Measurements from ENCODE around the gene EFNB1.
A peak's percentile ranks its signal among the peaks of the same experiment; 100 is the strongest.
"Not testable (repeated sequence)": the region's sequence is repeated elsewhere in the genome, so short reads cannot be mapped to it uniquely, and the experiment has no call there.

EFNB1 gene

DNA sequence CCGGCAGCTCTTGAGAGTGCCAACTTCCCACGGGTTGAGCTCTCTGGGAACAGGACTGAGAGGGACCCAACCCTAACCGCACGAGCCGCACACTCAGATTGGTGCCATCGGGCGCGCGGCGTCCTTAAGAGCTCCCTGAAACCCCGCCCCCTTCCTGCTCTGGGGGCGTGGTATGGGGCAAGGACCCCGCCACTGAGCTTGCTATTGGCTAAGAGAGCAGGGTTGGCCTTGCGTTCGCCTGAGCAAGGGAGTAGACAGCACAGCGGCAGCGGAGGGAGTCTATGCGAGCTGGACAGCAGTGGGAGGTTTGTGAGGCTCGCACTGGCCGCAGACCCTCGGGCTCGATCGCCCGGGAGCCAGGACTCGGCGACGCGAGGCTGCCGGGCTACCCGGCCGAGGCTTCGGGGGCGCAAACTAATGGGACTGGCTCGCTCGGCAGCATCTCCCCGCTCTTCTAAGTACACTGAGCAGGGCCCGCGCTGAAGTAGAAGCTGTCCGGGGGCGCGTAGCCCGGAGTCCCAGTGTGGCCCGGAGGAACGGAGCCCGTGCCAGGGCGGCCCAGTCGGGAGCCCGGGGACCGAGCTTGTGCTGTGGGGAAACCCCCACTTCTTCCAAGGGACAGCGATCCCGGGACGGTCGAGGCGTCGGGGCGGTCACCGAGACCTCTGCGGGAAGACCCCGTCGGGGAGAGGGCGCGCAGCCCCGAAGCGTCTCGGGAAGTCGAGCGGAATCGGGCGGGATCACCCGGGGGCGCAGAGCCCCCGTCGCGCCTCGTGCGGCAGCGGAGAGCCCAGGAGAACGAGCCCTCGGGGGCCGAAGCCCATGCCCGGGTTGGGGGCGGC, at the start of gene EFNB1:
EFNB1 (plus strand) TSS at position 282 of the 842 bp plus-strand sequence. CDS start 756 bp downstream, outside the sequence.
- DNase-seq, result peak; percentile 90

DNA sequence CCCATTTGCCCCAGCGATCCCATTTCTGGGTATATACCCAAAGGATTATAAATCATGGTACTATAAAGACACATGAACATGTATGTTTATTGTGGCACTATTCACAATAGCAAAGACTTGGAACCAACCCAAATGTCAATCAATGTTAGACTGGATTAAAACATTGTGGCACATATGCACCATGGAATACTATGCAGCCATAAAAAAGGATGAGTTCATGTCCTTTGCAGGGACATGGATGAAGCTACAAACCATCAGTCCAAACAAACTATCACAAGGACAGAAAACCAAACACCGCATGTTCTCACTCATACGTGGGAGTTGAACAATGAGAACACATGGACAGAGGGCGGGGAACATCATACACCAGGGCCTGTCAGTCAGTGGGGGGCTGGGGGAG, 47.5 kb upstream of the EFNB1 start:
- DNase-seq, result not testable (repeated sequence)

DNA sequence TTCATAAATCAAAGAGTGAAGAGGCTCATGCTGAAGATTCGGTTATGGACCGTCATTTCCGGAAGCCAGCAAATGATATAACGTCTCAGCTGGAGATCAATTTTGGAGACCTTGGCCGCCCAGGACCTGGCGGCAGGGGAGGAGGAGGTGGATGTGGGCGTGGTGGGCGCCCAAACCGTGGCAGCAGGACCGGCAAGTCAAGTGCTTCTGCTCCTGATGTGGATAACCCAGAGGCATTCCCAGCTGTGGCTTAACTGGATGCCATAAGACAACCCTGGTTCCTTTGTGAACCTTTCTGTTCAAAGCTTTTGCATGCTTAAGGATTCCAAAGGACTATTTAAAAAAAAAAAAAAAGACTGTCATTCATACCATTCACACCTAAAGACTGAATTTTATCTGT, 44.0 kb upstream of the EFNB1 start:
- no peak for DNase-seq

DNA sequence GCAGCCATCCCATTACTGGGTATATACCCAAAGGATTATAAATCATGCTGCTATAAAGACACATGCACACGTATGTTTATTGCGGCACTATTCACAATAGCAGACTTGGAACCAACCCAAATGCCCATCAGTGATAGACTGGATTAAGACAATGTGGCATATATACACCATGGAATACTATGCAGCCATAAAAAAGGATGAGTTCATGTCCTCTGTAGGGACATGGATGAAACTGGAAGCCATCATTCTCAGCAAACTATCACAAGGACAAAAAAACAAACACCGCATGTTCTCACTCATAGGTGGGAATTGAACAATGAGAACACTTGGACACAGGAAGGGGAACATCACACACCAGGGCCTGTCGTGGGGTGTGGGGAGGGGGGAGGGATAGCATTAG, 42.2 kb upstream of the EFNB1 start:
- DNase-seq, result not testable (repeated sequence)

DNA sequence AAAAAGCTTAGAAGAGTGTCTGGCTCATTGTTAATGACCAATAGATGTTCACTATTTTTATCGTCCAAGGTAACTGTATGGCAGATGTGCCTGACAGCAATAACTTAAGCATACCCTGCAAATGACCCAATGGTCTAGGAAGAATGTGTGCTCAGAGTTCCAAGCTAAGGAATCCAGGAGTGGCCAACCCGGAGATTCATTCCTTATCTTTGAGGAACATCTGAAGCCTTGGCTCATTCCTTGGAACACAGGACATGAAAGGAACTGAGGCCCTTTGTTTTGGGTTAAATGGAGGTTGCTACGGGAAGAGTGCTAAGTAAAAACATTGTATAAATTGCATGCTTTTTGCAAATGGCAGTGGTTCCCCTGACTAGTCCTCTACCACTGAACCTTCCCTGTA, 38.9 kb upstream of the EFNB1 start:
- no peak for DNase-seq

DNA sequence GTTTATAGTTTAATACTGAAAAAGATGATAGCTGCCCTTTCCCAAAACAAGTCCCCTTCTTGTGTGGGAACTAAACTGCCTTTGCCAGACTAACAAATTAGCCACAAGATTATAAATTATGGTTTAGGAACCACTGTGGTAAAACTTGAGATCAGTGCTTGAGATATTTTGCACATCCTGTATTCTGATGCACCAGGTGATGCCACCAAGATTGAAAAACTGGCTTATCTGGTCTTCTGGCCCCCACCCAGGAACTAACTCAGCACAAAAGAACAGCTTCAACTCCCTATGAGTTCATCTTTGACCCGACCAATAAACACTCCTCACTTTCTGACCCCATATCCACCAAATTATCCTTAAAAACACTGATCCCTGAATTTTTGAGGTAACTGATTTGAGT, 36.7 kb upstream of the EFNB1 start:
- DNase-seq, result no peak

DNA sequence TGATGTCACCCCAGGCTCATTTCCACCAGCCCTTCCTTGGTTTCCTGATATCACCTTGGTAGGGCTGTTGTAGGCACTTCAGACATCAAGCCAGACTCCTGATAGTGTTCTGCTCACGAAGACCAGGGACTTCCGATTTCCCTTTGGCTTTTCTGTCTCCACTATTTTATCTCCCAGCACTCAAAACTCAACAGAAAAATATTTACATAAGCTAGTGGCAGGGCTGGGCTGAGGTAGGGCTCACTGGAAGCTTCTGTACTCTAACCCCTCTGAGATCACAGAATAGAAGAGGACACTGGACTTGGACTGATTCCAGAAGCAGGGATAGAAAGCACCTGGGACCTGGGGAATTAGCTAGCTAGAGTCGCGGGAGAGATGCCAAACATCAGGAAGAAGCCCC, 34.4 kb upstream of the EFNB1 start:
- no peak for DNase-seq

DNA sequence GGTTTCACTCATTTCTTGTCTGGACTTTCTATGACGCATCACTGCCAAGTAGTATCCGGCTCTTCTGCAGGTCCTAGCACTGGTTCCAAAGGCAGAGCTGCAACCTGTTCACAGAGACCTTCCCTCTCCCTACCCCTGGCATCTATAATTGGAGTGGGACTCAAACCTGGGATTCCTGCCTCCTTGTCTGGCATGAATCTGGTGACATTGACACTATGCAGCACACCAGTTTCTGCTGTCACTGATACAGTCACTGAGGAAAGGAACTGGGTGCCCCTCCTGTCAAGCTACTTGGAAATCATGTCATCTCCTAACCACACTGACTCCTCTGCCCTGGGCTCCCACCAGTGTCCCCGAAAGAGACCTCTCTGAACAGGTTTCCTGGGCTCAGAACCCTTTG, 33.1 kb upstream of the EFNB1 start:
- DNase-seq, result no peak

DNA sequence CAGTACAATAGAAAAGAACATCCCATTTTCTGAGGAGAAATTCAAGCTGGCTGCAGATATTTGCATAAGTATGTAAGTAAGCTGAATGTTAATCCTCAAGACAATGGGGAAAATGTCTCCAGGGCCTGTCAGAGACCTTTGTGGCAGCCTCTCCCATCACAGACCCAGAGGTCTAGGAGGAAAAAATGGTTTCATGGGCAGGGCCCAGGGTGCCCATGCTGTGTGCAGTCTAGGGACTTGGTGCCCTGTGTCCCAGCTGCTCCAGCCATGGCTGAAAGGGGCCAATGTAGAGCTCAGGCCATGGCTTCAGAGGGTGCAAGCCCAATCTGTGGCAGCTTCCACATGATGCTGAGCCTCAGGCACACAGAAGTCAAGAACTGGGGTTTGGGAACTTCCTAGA, 30.4 kb upstream of the EFNB1 start:
- not testable (repeated sequence) for DNase-seq

DNA sequence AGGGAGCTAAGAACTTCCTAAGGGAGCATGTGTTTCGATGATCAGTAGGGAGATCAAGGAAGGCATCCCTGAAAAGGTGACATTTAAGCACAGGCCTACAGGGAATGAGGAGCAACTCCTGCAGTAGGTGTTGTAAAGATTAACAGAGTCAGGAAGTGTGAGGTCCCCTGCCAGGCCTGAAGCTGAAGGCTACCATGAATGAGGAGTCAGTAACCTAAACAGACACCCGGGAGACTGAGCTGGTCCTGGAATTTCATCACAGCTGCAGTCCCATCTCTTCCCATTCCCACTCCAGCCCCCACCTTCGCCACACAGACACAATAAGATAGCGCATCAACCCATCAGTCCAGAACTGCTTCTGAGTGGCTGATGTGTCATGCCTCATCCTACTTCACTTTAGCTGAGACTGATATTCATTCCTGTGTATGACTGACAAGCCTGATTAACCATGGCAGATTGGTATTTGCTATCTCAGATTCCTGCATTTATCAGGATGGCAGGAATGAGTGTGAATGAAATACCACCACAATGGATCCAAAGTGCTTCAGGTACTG, 27.0 kb upstream of the EFNB1 start:
- no peak for DNase-seq

DNA sequence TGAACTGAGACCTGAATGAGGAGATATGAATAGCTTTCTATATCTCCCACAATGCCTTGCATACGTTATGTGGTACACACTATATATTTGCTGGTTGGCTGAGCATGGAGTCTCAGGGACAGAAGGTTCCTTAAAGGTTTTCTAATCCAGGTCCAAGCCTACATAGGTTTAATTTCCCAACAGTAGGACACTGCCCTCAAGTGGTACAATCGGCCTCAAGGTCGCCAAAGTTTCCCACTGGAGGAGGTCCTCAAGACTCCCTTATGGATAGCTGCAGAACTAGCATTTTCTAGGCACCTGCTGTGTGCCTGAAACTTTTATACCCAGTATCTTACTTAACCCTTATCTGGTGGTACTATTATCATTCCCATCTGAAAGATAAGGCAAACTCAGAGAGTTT, 21.0 kb upstream of the EFNB1 start:
- no peak for DNase-seq

DNA sequence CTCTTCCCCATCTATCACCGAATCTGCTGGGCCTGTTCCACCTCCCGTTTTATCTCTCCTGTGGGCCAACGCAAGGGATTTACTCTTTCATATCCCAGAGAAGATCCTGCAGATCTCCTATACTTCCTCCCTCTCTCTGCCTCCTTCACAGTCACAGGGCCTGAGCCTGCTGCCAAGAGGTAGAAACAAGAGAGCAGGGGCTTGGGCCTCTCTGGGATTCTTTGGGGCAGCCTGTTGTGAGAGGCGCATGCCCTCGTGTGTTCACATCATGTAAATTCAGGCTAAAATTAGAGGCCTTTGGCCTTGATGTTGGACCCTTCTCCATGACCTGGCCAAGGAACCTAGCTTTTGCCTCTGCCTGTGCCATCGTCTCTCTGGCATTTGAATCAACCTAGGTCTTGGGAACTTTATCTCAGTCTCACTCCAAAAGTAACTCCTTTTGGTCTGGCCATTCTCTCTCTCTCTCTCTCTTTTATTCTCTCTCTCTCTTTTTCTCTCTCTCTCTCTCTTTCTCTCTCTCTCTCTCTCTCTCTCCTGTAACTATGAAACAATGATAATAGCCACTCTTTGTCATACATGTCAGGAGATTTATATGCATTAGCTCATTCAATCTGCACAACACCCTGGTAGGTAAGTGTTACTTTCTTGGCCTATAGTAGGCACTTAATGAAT, 20.0 kb upstream of the EFNB1 start:
- DNase-seq, result no peak

DNA sequence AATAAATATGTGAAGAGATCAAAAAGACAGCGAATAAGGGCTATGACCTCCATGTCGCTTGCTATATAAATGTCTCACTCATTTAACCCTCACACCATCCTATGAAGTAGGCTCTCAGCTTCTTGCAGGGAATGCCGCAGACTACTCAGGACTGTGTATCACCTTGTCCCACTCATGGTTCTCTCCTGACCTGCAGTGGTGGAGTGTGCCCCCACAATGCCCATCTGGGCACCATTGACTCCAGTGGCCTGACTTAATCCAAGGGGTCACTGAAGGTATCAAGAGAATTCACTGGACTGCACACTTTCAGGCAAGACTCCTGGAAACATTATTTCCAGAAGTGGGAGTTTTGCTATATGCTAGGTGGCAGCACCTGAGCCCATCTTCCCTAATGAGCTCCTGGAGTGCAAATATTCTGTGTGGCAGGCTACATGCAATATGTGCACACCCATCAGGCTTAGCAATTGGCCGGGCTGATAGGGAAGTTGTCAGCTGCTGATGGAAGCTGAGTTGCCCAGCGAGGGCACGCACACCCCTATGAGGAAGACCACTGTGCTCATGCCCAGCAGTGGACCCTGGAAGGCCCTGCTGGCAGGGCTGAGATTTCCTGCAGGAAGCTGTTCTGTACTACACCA, 8.2 kb upstream of the EFNB1 start:
- no peak for DNase-seq

DNA sequence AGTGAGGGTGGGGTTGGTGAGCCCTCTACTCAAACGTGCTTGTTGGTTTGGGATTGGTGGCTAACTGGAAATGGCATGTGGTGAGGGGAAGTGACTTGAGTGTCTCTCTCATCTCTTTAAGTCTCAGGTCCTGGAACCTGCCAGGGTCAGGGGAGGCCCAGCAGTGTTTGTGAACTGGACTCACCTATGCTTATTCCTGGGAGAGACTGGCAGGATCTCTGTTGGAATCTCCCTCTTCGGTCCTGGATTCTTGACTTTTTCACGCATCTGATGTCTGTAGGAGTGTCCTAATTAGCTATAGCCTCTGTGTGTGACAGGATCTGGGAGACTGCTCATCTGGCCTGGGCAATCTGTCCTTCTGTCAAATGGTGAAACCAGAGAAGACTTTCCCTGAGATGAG, 7.2 kb upstream of the EFNB1 start:
- no peak for DNase-seq

DNA sequence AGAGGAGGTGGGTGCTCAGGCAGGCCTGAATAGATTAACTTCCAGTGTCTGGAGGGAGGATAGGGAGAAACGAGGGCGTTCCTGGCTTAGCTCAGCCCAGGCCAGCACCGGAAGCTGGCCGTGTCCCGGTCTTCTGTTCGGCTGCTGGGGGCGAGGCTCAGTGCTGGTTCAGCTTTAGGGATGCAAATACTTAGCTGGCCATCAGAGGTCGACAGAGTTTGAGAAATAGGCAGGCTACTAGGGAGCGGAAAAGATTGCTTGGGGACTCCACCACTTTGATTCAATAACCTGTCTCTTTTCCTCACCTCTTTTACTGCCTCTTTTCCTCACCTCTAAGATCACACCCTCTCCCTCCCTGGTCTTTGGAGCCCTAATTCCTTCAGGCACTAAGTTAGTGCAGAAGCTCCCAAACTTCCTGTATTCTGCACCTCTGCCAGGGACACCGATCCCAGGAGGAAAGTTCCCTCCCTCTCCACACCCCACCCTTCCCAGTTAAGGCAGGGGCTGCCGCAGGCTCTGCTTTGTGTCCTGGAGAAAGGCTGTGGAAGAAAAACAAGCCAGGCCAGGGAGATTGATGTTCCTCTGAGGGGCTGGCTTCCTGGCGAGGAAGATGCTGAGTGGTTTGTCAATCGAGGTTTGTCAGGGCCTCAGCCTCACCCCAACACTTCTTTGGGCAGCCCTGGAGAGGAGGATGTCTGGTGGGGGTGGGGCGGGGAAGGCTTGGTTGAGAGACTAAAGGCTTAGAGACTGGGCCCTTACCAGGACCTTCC, 6.0 kb upstream of the EFNB1 start:
- DNase-seq, result peak; percentile 34

DNA sequence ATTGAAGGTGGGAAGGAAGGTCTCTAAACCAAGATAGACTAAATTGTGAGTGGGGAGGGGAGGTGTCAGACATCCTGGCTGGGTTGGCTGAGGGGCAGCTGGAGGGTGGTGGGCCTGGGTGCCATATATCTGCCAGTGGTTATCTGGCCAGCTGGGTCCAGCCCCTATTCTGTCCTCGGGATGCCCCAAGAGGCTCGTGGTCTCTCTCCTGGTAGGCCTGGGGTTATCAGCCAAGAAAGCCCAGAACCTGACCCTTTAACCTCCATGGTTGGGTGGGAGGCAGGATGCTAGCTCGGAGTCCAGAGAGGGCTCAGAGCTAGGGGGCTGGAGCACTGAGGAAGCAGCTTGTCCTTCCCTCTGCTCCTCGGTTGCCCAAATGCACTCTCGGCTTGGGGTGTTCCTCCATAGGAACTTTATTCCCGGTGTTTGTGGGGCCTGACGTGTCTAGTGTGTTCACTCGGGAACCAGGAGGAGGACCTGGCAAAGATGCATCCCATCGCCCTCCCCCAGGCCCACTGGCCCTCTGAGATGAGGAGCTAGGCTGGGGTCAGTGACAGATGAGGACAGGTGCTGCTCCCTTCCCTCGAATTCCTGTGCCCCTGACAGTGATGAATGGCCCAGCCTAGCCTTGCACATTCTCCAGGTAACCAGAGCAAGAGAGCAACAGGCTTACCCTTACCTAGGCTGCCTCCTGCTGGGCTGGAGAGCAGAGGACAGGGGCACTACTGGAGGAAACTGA, 5.2 kb upstream of the EFNB1 start:
- no peak for DNase-seq

DNA sequence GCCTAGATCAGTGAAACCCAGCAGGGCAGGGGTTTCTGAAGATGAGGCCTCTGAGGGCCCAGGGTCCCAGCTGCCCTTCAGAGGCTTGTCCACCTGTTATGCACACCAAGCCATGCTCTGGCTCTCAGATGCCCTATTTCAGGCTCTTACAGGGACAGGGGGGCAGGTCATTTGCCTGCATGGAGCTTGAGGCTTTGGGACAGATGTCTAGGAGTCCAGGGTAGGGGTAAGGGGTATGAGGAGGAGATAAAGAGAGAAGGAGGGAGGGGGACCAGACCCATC, 4.7 kb upstream of the EFNB1 start:
- no peak for DNase-seq

DNA sequence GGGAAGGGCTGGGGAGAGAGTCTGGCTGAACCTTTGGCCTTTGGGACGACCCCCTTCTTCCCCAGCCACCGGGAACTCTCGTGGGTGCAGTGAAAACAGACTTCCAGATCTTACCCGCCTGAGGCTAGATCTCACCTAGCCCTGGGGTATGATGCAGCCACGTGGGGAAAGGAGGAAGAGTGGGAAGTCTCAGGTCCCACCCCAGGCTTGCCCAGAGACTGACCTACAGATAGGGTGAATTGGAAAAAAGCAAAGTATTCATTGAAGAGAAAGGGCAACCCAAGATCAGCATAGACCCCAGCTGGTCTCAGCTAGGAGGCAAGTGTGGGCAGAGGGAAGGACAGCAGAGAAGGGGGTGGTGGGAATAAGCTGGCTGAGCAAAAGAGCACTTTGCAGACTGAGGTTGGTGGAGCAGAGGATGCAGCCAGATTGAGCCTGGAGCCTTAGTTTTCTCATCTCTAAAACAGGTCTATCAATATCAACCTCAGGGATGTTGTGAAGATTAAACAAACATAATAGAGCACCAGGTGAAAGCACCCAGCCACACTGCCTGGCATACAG, 4.2 kb upstream of the EFNB1 start:
- no peak for DNase-seq

DNA sequence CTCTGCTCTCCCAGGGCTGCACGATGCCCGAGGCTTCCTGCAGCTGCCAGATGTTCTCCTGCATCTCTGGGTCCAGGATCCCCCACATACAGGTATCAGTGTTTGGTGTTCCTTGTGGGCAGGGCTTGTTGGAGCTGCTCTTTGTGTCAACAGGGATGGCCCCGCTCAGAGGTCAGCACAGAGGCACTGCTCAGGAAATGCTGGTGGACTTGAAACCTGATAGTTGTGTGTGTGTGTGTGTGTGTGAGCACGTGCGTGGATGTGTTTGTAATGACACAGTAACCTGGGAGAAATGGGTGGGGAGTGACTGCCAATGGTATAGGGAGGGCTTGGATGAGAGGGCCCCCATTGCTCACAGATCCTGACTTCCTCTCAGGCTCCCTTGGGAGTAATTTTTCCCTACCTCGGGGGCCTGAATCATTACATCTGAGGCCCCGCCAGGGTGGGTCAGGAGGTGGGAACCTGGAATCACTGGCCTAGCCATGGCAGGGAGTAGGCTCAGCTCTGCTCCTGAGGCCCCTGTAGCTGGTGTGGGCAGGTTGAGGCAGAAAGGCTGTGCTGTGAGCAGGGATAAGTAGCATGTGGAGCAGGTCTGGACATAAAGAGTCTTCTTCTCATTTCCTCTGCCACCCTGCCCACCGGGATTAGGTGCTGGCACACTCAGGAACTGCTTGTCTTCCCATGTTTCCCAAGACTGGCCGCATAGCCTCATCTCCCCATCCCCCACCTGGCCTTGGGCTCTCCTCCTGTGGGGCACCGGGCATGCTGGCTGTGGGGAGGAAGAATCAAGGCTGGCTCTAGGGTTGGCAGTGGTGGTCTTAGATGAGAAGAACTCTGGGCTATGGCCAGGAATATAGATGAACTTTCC, 2.5 kb upstream of the EFNB1 start:
- DNase-seq, result no peak

DNA sequence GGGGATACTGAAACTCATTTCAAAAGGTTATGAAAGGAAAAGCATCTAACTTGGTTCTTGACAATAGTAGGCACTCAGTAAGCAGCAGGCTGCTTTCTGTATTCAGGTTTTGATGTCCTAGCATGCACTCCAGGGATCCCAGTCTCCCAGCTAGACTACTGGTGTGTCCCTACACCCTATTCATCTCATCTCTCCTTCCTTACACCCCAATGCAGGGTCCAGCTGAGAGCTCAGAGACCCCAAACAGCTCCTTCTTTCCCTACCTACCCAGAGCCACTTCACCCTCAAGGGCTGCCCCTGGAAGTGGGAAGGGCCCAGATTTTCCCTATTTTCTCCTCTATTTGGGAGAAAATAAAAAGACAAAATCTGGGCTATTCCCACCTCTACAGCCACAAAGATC, 1.6 kb upstream of the EFNB1 start:
- DNase-seq, result no peak

Measured in midbrain (tissue), 1 donor.